ENCODE results near the gene C20orf141.

The C20orf141 gene

DNA sequence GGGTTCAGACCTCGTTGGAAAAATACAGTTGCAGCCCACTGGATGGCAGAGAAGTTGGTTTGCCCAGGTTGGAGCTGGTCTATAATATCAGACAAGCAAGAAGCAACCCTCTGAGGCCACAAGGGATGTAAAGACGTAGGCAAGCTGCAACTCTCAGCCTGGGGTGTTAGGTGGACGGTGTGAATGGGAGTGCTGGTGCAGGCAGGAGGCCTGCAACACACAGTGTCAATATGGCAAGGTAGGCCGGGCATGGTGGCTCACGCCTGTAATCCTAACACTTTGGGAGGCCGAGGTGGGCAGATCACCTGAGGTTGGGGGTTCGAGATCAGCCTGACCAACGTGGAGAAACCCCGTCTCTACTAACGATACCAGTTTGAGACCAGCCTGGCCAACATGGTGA is 36.3 kb downstream of the C20orf141 start:
- DNase-seq: no peak

- DNase-seq: no peak
These were observed 43.8 kb downstream of the C20orf141 start for GRCh38 chr20:2858591-2858990.

DNA sequence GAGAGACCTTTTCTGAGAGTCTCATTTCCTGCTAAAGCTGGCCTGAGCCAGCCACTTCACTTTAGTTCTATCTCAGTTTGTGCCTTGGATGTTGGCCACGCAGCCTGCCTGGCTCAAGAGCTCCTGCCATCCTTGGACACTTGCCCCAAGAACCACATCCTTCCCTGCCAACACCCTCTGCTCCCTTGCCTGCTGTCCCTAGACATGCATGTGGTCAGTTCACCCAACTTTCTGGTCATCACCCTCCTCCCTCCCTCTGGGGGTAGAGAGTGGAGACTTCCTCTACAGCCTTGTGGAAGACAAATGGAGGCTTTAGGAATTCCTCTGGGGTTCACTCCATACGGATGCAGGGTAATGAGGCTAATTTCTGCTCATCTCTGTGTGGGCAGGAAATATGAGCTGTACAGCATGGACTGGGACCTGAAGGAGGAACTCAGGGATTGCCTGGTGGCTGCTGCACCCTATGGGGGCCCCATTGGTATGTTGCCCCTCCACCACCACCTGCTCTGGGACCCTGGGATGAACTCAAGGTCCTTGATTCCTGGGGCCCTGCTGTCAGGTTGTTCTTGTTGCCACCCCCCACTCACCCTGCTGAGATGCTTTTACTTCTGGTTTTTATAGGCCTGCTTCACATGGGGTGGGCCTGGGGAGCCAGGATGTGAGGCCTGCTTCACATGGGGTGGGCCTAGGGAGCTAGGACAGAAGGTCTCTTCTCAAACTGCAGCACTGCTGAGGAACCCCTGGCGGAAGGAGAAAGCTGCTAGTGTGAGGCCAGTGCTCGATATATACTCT is 44.7 kb downstream of the C20orf141 start:
- no peak for DNase-seq

- DNase-seq: no peak
These were observed 49.8 kb downstream of the C20orf141 start for GRCh38 chr20:2864626-2865025.

- DNase-seq: no peak
These were observed 50.3 kb downstream of the C20orf141 start for GRCh38 chr20:2865101-2865500.

Data from NCI-H1436 treated with DMSO at 0.1 percent for 48 hours (cell line).